HG02884 (cell line): ENCODE results near the gene ATPAF1.

Experiments used
- ATAC-seq: cut with Tn5 transposase; IDR thresholded peaks from one replicate; pipeline ENCODE4 v1.9.1; 2021; ENCODE audit warnings: mild to moderate bottlenecking, moderate library complexity; ENCODE audit not compliant: unreplicated experiment

The ATPAF1 gene

GRCh38 chr1:46596036-46596435 is 72.1 kb downstream of the ATPAF1 start:
- ATAC-seq = no peak

DNA sequence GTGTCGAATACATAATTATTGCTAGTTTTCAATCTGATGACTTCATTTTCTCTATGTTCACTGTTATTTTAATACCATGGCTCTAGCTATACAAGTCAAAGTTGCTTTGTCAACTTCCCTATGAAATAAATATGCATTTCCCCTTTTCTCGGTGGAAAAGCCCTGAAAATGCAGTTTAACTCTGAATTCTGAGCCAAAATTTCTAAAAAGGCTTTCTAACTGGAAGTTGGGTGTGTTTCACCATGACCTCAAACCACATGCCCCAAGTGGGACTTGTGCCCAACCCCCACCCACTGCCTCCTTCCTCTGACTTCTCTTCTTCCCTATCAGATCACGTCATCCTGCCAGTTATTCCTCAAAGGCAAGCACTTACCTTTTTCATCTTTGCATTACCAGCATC is 73.0 kb downstream of the ATPAF1 start:
- ATAC-seq = no peak

- ATAC-seq = no peak
Measured at GRCh38 chr1:46594063-46594462, 74.1 kb downstream of the ATPAF1 start.

- ATAC-seq = no peak
Measured at GRCh38 chr1:46592823-46593222, 75.3 kb downstream of the ATPAF1 start.

DNA sequence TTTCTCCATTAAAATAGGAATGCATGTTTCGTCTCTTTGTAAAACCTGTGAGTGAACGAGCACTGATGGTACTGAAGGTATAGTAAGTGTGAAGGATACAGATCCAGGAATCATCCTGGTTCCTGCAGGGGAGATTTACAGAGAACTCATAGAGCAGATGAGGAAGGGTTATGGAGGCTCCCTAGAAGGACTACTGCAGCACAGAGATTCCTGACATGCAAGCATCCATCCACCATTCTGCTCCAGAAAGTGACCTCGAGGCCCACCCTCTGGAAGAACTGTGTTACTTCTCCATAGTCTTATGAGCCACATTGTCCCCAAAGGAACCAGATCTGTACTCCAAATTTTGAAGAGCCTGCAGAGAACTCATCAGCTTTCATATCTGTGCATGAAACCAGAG is 78.6 kb downstream of the ATPAF1 start:
- no peak for ATAC-seq

- no peak for ATAC-seq
Measured at GRCh38 chr1:46587069-46587468, 81.1 kb downstream of the ATPAF1 start.

GRCh38 chr1:46585312-46585938 is 82.7 kb downstream of the ATPAF1 start:
- no peak for ATAC-seq

GRCh38 chr1:46583494-46583893 is 84.7 kb downstream of the ATPAF1 start:
- no peak for ATAC-seq

- ATAC-seq = no peak
Measured at GRCh38 chr1:46582972-46583371, 85.2 kb downstream of the ATPAF1 start.
